NCI-H146 treated with DMSO at 0.1 percent for 48 hours (cell line): ENCODE results near the gene DLGAP4.

Source experiments
- DNase-seq: peaks from one replicate; lab custom pipeline; 2025; ENCODE audit not compliant: unreplicated experiment; lab: John Stamatoyannopoulos, UW

DLGAP4 gene

GRCh38 chr20:36528875-36529417 lies 222.8 kb downstream of the DLGAP4 start:
- DNase-seq: no peak

- no peak for DNase-seq
Measured at GRCh38 chr20:36532388-36532787, 226.2 kb downstream of the DLGAP4 start.

GRCh38 chr20:36532822-36533221 lies 226.7 kb downstream of the DLGAP4 start:
- no peak for DNase-seq

- DNase-seq: no peak
Measured at GRCh38 chr20:36538026-36538722, 232.0 kb downstream of the DLGAP4 start.

- no peak for DNase-seq
Measured at GRCh38 chr20:36540551-36541211, 234.5 kb downstream of the DLGAP4 start.

GRCh38 chr20:36541227-36541767 lies 235.2 kb downstream of the DLGAP4 start, which contains the start of gene MYL9:
MYL9 (plus strand) TSS chr20:36541519; CDS start chr20:36544885, 3,366 bp downstream.
- no peak for DNase-seq

GRCh38 chr20:36541768-36542488 lies 235.8 kb downstream of the DLGAP4 start:
- DNase-seq: no peak

GRCh38 chr20:36542516-36543183 lies 236.5 kb downstream of the DLGAP4 start:
- no peak for DNase-seq

- no peak for DNase-seq
Measured at GRCh38 chr20:36543184-36544133, 237.3 kb downstream of the DLGAP4 start.

GRCh38 chr20:36544134-36545018 lies 238.2 kb downstream of the DLGAP4 start:
- DNase-seq: no peak

GRCh38 chr20:36546111-36546736 lies 240.1 kb downstream of the DLGAP4 start:
- no peak for DNase-seq

- DNase-seq: no peak
Measured at GRCh38 chr20:36547186-36548005, 241.3 kb downstream of the DLGAP4 start.

- no peak for DNase-seq
Measured at GRCh38 chr20:36548006-36548315, 241.8 kb downstream of the DLGAP4 start.

GRCh38 chr20:36548704-36549627 lies 242.8 kb downstream of the DLGAP4 start:
- DNase-seq: no peak

- no peak for DNase-seq
Measured at GRCh38 chr20:36549628-36549941, 243.4 kb downstream of the DLGAP4 start.

- DNase-seq: no peak
Measured at GRCh38 chr20:36549942-36550789, 244.0 kb downstream of the DLGAP4 start.
